Suppressor macrophage treated with lipopolysaccharide for 4 hours (primary cell): Measurements from ENCODE around the gene STMND1.
A peak's percentile ranks its signal among the peaks of the same experiment; 100 is the strongest.

Experiments used
- DNase-seq: peaks from one replicate; pipeline ENCODE4 v3.0.0-alpha.2; 2020

Gene STMND1

GRCh38 chr6:17099401-17100059 is 2.3 kb upstream of the STMND1 start:
- no peak for DNase-seq

- peak; percentile 23 for DNase-seq
Measured at GRCh38 chr6:17100806-17101205, 1.0 kb upstream of the STMND1 start.

- DNase-seq, result no peak
Measured at GRCh38 chr6:17102258-17102870, 514 bp downstream of the STMND1 start.

- DNase-seq, result no peak
Measured at GRCh38 chr6:17103715-17104114, 1.9 kb downstream of the STMND1 start.

- no peak for DNase-seq
Measured at GRCh38 chr6:17107863-17108262, 6.0 kb downstream of the STMND1 start.

- DNase-seq, result no peak
Measured at GRCh38 chr6:17115251-17116116, 13.6 kb downstream of the STMND1 start.

- no peak for DNase-seq
Measured at GRCh38 chr6:17116117-17116440, 14.2 kb downstream of the STMND1 start.

GRCh38 chr6:17120019-17120418 is 18.2 kb downstream of the STMND1 start:
- no peak for DNase-seq

GRCh38 chr6:17125407-17125806 is 23.6 kb downstream of the STMND1 start:
- DNase-seq, result no peak

- DNase-seq, result peak; percentile 12
Measured at GRCh38 chr6:17130786-17131185, 28.9 kb downstream of the STMND1 start.

GRCh38 chr6:17132967-17133366 is 31.1 kb downstream of the STMND1 start:
- DNase-seq, result no peak

GRCh38 chr6:17138033-17138432 is 36.2 kb downstream of the STMND1 start:
- DNase-seq, result no peak

- no peak for DNase-seq
Measured at GRCh38 chr6:17144016-17144415, 42.2 kb downstream of the STMND1 start.

- no peak for DNase-seq
Measured at GRCh38 chr6:17149571-17149970, 47.7 kb downstream of the STMND1 start.

- DNase-seq, result no peak
Measured at GRCh38 chr6:17150096-17150495, 48.2 kb downstream of the STMND1 start.

- no peak for DNase-seq
Measured at GRCh38 chr6:17151888-17152287, 50.0 kb downstream of the STMND1 start.

- no peak for DNase-seq
Measured at GRCh38 chr6:17152703-17153102, 50.9 kb downstream of the STMND1 start.

- peak; percentile 82 for DNase-seq
Measured at GRCh38 chr6:17156112-17156921, 54.5 kb downstream of the STMND1 start.

GRCh38 chr6:17156966-17157365 is 55.1 kb downstream of the STMND1 start:
- no peak for DNase-seq

GRCh38 chr6:17157617-17158016 is 55.8 kb downstream of the STMND1 start:
- no peak for DNase-seq

GRCh38 chr6:17159240-17159639 is 57.4 kb downstream of the STMND1 start:
- no peak for DNase-seq

- DNase-seq, result no peak
Measured at GRCh38 chr6:17161076-17161475, 59.2 kb downstream of the STMND1 start.

- no peak for DNase-seq
Measured at GRCh38 chr6:17165383-17165782, 63.5 kb downstream of the STMND1 start.
